Activated T-cell treated with anti-CD3 and anti-CD28 coated beads, Interleukin-2, amount 50 U/mL, for 24 hours (primary cell): ENCODE results near the gene DNAJB8.

ENCODE experiments used
- DNase-seq: peaks from one replicate; pipeline ENCODE4 v3.0.0-alpha.2; 2020
- H3K27ac Mint-ChIP-seq: 2 replicates; pipeline ENCODE4 v1.8.0; 2020; ENCODE audit warnings: mild to moderate bottlenecking, mixed read lengths
- H3K27me3 Mint-ChIP-seq: 2 replicates; pipeline ENCODE4 v1.8.0; 2020; ENCODE audit warnings: mixed read lengths
- H3K36me3 Mint-ChIP-seq: 2 replicates; pipeline ENCODE4 v1.8.0; 2020; ENCODE audit warnings: low read depth, mixed read lengths
- H3K4me1 Mint-ChIP-seq: 2 replicates; pipeline ENCODE4 v1.8.0; 2020; ENCODE audit warnings: low read depth, mixed read lengths
- H3K4me3 Mint-ChIP-seq: 2 replicates; pipeline ENCODE4 v1.8.0; 2020; ENCODE audit warnings: mild to moderate bottlenecking, moderate library complexity, mixed read lengths
- H3K9me3 Mint-ChIP-seq: 2 replicates; pipeline ENCODE4 v1.8.0; 2020; ENCODE audit warnings: mixed read lengths

The DNAJB8 gene

GRCh38 chr3:128471110-128471509 lies 4.4 kb upstream of the DNAJB8 start:
- Mint-ChIP-seq H3K27me3 (peaks cover 23% of the 10 kb centered on the region), H3K4me3 (no peak overlapping the region), H3K27ac (no peak overlapping the region)

GRCh38 chr3:128470134-128470899 lies 3.6 kb upstream of the DNAJB8 start:
- no peak for DNase-seq
- Mint-ChIP-seq H3K27me3 (peaks cover 29% of the 10 kb centered on the region), H3K9me3 (no peaks in the 10 kb centered on the region), H3K27ac (no peak overlapping the region), H3K4me3 (no peak overlapping the region), H3K36me3 (no peaks in the 10 kb centered on the region), H3K4me1 (peaks cover 10% of the 10 kb centered on the region)

More at GRCh38 chr3:128471110-128471509, 4.4 kb upstream of the DNAJB8 start:
- Mint-ChIP-seq H3K36me3 (no peaks in the 10 kb centered on the region), H3K9me3 (no peaks in the 10 kb centered on the region), H3K4me1 (peaks cover 10% of the 10 kb centered on the region)
- DNase-seq = no peak

GRCh38 chr3:128469556-128469955 lies 2.9 kb upstream of the DNAJB8 start:
- DNase-seq = no peak
- Mint-ChIP-seq H3K36me3 (no peaks in the 10 kb centered on the region), H3K9me3 (no peaks in the 10 kb centered on the region), H3K4me1 (peaks cover 10% of the 10 kb centered on the region), H3K27ac (no peak overlapping the region), H3K4me3 (no peak overlapping the region), H3K27me3 (peaks cover 30% of the 10 kb centered on the region)

DNA sequence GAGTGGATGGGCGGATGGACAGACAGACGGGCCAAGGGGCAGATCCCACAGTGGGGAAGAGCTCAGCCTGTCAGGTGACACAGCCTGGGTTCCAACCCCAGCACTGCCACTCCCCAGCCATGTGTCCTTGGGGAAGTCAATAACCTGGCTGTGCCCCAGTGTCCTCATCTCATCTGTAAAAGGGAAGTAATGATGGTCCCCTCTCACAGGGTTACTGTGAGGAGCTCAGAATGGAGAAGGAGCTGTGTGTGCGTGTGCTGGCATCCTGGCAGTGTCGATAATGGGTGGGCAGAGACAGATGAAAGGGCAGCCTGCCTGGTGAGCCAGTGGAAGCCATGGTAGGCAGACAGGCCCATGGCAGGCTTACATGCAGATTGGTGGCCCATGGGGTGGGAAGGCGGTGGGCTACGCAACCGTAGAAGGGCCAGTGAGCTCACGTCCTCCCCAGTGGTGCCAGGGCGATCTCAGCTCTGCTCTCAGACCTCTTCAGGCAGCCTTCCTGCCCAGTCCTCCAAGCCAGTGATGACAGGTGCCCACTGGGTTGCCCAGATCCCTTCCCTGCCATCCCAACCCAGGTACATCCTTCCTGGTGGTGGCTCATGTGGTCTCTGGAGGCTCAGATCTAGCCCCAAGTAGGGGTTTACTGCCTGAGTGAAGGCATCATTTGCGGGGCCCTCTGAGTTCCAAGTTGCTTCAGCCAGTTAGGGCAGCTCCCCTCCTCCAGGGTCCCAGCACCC lies 2.3 kb upstream of the DNAJB8 start:
- peaks cover 10% of the 10 kb centered on the region for H3K4me1 Mint-ChIP-seq
- H3K36me3 Mint-ChIP-seq = no peaks in the 10 kb centered on the region
- peaks cover 34% of the 10 kb centered on the region for H3K27me3 Mint-ChIP-seq
- no peaks in the 10 kb centered on the region for H3K9me3 Mint-ChIP-seq
- no peak overlapping the region for H3K27ac Mint-ChIP-seq
- DNase-seq = no peak
- no peak overlapping the region for H3K4me3 Mint-ChIP-seq

GRCh38 chr3:128468285-128468790 lies 1.6 kb upstream of the DNAJB8 start:
- peaks cover 36% of the 10 kb centered on the region for H3K27me3 Mint-ChIP-seq
- no peaks in the 10 kb centered on the region for H3K9me3 Mint-ChIP-seq
- DNase-seq = no peak
- H3K36me3 Mint-ChIP-seq = no peaks in the 10 kb centered on the region
- no peak overlapping the region for H3K4me3 Mint-ChIP-seq
- H3K4me1 Mint-ChIP-seq = peaks cover 10% of the 10 kb centered on the region
- no peak overlapping the region for H3K27ac Mint-ChIP-seq

- Mint-ChIP-seq H3K4me3 (no peak overlapping the region), H3K27ac (no peak overlapping the region), H3K36me3 (no peaks in the 10 kb centered on the region), H3K27me3 (peaks cover 25% of the 10 kb centered on the region), H3K9me3 (no peaks in the 10 kb centered on the region), H3K4me1 (peaks cover 10% of the 10 kb centered on the region)
- DNase-seq = no peak
Observed at GRCh38 chr3:128464702-128465101, 2.0 kb downstream of the DNAJB8 start.

DNA sequence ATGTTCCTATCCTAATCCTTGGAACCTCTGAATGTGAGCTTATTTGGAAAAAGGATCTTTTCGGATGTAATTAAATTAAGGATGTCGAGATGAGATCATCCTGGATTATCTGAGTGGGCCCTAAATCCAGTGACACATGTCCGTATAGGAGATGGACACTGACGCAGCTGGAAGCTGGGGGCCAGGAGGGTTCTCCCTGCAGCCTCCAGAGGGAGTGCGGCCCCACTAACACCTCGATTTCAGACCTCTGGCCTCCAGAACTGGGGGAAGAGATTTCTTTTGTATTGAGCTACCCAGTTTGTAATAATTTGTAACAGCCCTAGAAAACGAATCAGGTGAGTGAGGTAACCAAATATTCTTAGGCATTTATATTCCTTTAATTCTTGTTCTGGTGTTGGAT lies 2.5 kb downstream of the DNAJB8 start:
- no peaks in the 10 kb centered on the region for H3K9me3 Mint-ChIP-seq
- peaks cover 25% of the 10 kb centered on the region for H3K27me3 Mint-ChIP-seq
- no peaks in the 10 kb centered on the region for H3K36me3 Mint-ChIP-seq
- no peak overlapping the region for H3K4me3 Mint-ChIP-seq
- H3K27ac Mint-ChIP-seq = no peak overlapping the region
- DNase-seq = no peak
- H3K4me1 Mint-ChIP-seq = peaks cover 10% of the 10 kb centered on the region

GRCh38 chr3:128463771-128464170 lies 2.9 kb downstream of the DNAJB8 start:
- no peaks in the 10 kb centered on the region for H3K36me3 Mint-ChIP-seq
- H3K4me3 Mint-ChIP-seq = no peak overlapping the region
- H3K9me3 Mint-ChIP-seq = no peaks in the 10 kb centered on the region
- no peak overlapping the region for H3K27ac Mint-ChIP-seq
- peaks cover 10% of the 10 kb centered on the region for H3K4me1 Mint-ChIP-seq
- DNase-seq = no peak
- H3K27me3 Mint-ChIP-seq = peaks cover 25% of the 10 kb centered on the region

- no peak overlapping the region for H3K4me3 Mint-ChIP-seq
- H3K27ac Mint-ChIP-seq = no peak overlapping the region
- H3K9me3 Mint-ChIP-seq = no peaks in the 10 kb centered on the region
- H3K27me3 Mint-ChIP-seq = peaks cover 25% of the 10 kb centered on the region
- H3K36me3 Mint-ChIP-seq = no peaks in the 10 kb centered on the region
- no peak for DNase-seq
- H3K4me1 Mint-ChIP-seq = peaks cover 8% of the 10 kb centered on the region
Observed at GRCh38 chr3:128463354-128463753, 3.3 kb downstream of the DNAJB8 start.

DNA sequence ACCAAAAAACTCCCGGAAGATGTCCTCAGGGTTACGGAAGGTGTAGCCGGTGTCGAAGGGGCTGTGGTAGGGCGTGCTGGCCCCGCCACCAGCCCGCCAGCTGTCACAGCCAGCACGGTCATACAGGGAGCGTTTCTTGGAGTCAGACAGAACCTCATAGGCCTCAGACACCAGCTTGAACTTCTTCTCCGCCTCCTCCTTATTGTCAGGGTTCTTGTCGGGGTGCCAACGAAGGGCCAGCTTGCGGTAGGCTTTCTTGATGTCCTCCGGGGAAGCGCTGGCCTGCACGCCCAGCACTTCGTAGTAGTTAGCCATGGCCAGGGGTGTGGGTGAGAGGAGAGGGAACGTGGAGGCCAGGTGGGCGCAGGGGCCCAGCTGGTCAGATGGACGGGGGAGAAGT lies 3.8 kb downstream of the DNAJB8 start:
- H3K36me3 Mint-ChIP-seq = no peaks in the 10 kb centered on the region
- H3K9me3 Mint-ChIP-seq = no peaks in the 10 kb centered on the region
- peaks cover 25% of the 10 kb centered on the region for H3K27me3 Mint-ChIP-seq
- H3K27ac Mint-ChIP-seq = no peak overlapping the region
- DNase-seq = no peak
- H3K4me1 Mint-ChIP-seq = peaks cover 8% of the 10 kb centered on the region
- no peak overlapping the region for H3K4me3 Mint-ChIP-seq

- Mint-ChIP-seq H3K4me1 (peaks cover 7% of the 10 kb centered on the region), H3K27me3 (peaks cover 25% of the 10 kb centered on the region), H3K27ac (no peak overlapping the region), H3K36me3 (no peaks in the 10 kb centered on the region), H3K9me3 (no peaks in the 10 kb centered on the region), H3K4me3 (no peak overlapping the region)
- no peak for DNase-seq
Observed at GRCh38 chr3:128462341-128462910, 4.3 kb downstream of the DNAJB8 start.

DNA sequence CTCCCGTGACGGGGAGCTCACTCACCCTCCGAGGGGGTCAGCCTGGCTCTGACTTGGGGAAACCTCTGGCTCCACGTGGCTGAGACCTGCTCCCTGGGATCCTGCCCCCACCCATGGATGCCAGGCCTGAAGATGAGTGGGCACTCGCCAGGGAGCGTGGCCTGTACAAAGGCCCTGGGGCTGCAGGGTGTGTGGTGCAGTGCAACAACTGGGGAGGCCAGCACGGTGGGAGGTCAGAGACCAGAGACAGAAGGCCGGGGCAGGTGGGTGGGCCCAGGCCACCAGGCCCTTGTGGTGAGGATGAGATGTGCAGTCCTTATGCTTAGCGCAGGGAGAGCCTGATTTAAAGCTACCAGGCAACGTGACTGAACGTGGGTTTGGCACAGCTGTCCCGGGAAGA lies 5.0 kb downstream of the DNAJB8 start:
- H3K4me1 Mint-ChIP-seq = peaks cover under 1% of the 10 kb centered on the region
- no peak for DNase-seq
- H3K36me3 Mint-ChIP-seq = no peaks in the 10 kb centered on the region
- no peak overlapping the region for H3K27ac Mint-ChIP-seq
- no peak overlapping the region for H3K4me3 Mint-ChIP-seq
- peaks cover 21% of the 10 kb centered on the region for H3K27me3 Mint-ChIP-seq
- no peaks in the 10 kb centered on the region for H3K9me3 Mint-ChIP-seq

- H3K4me1 Mint-ChIP-seq = no peaks in the 10 kb centered on the region
- DNase-seq = no peak
- peaks cover 28% of the 10 kb centered on the region for H3K27me3 Mint-ChIP-seq
- H3K4me3 Mint-ChIP-seq = no peak overlapping the region
- no peaks in the 10 kb centered on the region for H3K36me3 Mint-ChIP-seq
- no peak overlapping the region for H3K27ac Mint-ChIP-seq
- no peaks in the 10 kb centered on the region for H3K9me3 Mint-ChIP-seq
Observed at GRCh38 chr3:128459461-128459820, 7.2 kb downstream of the DNAJB8 start.

GRCh38 chr3:128458746-128459460 lies 7.8 kb downstream of the DNAJB8 start:
- Mint-ChIP-seq H3K36me3 (no peaks in the 10 kb centered on the region), H3K27ac (no peak overlapping the region), H3K9me3 (no peaks in the 10 kb centered on the region), H3K27me3 (peaks cover 28% of the 10 kb centered on the region), H3K4me3 (no peak overlapping the region), H3K4me1 (no peaks in the 10 kb centered on the region)
- no peak for DNase-seq
